ENCODE results near the gene ZNF662. TPM values are rescaled to one million over a fixed set of nuclear protein-coding genes. Genes with fewer than 3 reads are reported as not detected.

The ZNF662 gene
- total RNA-seq, 1 donor from 2014 or later: not detected

DNA sequence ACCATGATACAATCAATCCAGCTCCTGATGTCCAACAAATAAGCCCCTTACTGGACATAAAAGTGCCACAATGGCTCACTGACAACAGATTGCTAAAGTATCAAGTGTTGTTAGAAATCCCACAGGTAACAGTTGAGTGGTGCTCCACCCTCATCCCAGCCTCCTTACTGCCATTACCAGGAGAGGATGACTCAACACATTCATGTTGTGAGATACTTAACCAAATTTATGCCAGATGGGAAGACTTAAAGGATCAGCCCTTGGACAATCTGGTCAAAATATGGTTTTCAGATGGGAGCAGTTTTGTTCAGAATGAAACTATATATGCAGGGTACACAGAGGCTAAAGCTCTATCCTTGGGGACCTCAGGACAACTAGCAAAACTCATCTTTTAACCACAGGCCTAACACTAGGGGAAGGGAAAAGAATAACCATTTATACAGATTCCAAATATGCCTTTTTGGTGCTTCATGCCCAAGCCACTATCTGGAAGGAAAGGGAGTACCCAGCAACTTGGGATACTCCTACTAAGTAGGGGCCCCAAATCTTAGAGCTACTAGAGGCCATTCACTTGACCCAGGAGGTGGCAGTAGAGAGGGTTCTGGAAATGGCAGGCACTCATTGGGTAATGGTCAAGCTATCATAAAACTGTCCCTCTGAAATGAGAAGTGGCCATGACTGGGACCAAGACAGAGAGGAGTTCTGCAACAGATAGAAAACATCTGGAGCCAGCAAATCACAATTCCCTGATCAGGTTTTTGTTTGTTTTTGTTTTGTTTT, 6.9 kb upstream of the ZNF662 start:
- no peak for DNase-seq (ENCODE audit: low spot score)
- Mint-ChIP-seq H3K9me3 (ENCODE audit: low read depth) (peaks cover 8% of the 10 kb centered on the region), H3K27ac (ENCODE audit: unreplicated experiment) (no peak overlapping the region), H3K36me3 (ENCODE audit: low read depth) (no peaks in the 10 kb centered on the region), H3K4me1 (ENCODE audit: low read depth) (no peaks in the 10 kb centered on the region), H3K4me3 (ENCODE audit: unreplicated experiment) (no peak overlapping the region), H3K27me3 (ENCODE audit: low read depth) (peaks cover 21% of the 10 kb centered on the region)
- no peak for TF ChIP-seq CTCF (IDR thresholded peaks at IDR 0.05)

DNA sequence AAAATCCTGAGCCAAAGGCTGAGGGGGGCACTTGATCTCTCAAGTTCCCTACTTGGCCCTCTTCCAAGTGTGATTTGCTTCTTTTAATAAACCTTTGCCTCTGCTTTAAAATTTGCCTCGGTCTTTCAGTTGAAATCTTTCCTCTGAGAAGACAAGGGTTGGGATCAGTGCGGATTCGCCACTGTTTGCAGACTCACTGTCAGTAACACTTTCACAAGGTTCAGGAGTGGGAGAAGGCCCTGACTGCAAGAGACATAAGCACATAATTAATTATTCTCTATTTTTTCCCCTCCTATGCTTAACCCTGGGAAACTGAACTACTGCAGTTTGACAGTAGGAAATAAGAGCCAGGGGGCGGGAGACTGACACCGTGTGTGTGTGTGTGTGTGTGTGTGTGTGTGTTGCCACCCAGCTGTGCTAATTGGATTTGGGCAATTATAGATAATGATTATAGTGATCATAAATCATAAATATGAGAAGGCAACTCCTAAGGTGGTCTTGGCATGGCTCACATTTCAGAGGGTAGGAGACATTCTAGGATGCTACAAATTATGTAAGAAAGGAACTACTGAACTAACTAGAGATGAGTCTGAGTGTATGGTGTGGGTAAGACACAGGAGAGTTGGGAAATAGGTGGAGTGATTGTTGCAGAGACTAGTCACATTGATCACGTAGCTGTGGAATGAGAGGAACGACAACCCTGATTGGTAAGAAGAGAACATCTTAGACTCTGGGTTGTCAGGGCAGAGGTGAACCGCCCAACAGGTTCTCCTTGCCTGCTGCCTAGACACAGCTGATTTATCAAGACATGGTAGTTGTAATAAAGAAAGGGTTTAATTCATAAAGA, 5.5 kb upstream of the ZNF662 start:
- no peak for DNase-seq (ENCODE audit: low spot score)
- Mint-ChIP-seq H3K4me1 (ENCODE audit: low read depth) (no peaks in the 10 kb centered on the region), H3K27ac (ENCODE audit: unreplicated experiment) (no peak overlapping the region), H3K4me3 (ENCODE audit: unreplicated experiment) (no peak overlapping the region), H3K9me3 (ENCODE audit: low read depth) (peaks cover 11% of the 10 kb centered on the region), H3K27me3 (ENCODE audit: low read depth) (peaks cover 23% of the 10 kb centered on the region), H3K36me3 (ENCODE audit: low read depth) (no peaks in the 10 kb centered on the region)
- no peak for TF ChIP-seq CTCF (IDR thresholded peaks at IDR 0.05)

DNA sequence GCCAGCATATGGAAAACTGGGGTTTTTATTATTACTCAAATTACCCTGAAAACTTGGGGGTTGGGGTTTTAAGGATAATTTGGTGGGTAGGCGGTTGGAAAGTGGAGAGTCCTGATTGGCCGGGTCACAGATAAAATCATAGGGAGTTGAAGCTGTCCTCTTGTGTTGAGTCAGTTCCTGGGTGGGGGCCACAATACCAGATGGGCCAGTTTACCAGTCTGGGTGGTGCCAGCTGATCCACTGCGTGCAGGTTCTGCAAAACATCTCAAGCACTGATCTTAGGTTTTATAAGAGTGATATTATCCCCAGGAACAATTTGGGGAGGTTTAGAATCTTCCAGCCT, 4.9 kb upstream of the ZNF662 start:
- no peak for DNase-seq (ENCODE audit: low spot score)
- TF ChIP-seq CTCF (IDR thresholded peaks at IDR 0.05): no peak
- Mint-ChIP-seq H3K27me3 (ENCODE audit: low read depth) (peaks cover 23% of the 10 kb centered on the region), H3K27ac (ENCODE audit: unreplicated experiment) (no peak overlapping the region), H3K4me1 (ENCODE audit: low read depth) (no peaks in the 10 kb centered on the region), H3K9me3 (ENCODE audit: low read depth) (peaks cover 11% of the 10 kb centered on the region), H3K36me3 (ENCODE audit: low read depth) (no peaks in the 10 kb centered on the region), H3K4me3 (ENCODE audit: unreplicated experiment) (no peak overlapping the region)

DNA sequence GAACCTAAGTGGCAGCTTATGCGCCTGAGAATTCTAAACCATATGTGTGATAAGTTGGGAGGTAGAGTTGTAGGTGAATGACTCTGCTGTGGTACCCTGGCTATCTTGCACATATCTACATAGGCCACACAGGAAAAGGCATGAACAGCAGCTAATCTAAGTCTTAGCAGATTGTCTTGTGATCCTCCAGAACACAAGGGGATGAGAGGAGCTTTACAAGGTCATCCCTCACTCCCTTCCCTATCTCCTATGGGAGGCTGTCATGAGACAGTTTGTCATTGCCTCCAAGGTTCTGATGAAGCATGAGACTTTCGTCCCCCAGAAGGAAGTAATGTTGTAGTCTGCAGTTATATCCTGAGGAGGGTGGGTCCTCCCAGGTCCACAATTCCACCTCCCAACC, 3.7 kb upstream of the ZNF662 start:
- Mint-ChIP-seq H3K36me3 (ENCODE audit: low read depth) (no peaks in the 10 kb centered on the region), H3K27me3 (ENCODE audit: low read depth) (peaks cover 31% of the 10 kb centered on the region), H3K4me1 (ENCODE audit: low read depth) (no peaks in the 10 kb centered on the region), H3K9me3 (ENCODE audit: low read depth) (peaks cover 11% of the 10 kb centered on the region), H3K27ac (ENCODE audit: unreplicated experiment) (no peak overlapping the region), H3K4me3 (ENCODE audit: unreplicated experiment) (no peak overlapping the region)
- TF ChIP-seq CTCF (IDR thresholded peaks at IDR 0.05): no peak
- DNase-seq (ENCODE audit: low spot score): no peak

- Mint-ChIP-seq H3K36me3 (ENCODE audit: low read depth) (no peaks in the 10 kb centered on the region), H3K4me3 (ENCODE audit: unreplicated experiment) (no peak overlapping the region), H3K27me3 (ENCODE audit: low read depth) (peaks cover 31% of the 10 kb centered on the region), H3K9me3 (ENCODE audit: low read depth) (peaks cover 11% of the 10 kb centered on the region), H3K27ac (ENCODE audit: unreplicated experiment) (no peak overlapping the region), H3K4me1 (ENCODE audit: low read depth) (no peaks in the 10 kb centered on the region)
- no peak for DNase-seq (ENCODE audit: low spot score)
- no peak for TF ChIP-seq CTCF (IDR thresholded peaks at IDR 0.05)
These were observed 1.9 kb upstream of the ZNF662 start for GRCh38 chr3:42904076-42904475.
